Measurements from ENCODE around the gene NPHP4.

NPHP4 gene

DNA sequence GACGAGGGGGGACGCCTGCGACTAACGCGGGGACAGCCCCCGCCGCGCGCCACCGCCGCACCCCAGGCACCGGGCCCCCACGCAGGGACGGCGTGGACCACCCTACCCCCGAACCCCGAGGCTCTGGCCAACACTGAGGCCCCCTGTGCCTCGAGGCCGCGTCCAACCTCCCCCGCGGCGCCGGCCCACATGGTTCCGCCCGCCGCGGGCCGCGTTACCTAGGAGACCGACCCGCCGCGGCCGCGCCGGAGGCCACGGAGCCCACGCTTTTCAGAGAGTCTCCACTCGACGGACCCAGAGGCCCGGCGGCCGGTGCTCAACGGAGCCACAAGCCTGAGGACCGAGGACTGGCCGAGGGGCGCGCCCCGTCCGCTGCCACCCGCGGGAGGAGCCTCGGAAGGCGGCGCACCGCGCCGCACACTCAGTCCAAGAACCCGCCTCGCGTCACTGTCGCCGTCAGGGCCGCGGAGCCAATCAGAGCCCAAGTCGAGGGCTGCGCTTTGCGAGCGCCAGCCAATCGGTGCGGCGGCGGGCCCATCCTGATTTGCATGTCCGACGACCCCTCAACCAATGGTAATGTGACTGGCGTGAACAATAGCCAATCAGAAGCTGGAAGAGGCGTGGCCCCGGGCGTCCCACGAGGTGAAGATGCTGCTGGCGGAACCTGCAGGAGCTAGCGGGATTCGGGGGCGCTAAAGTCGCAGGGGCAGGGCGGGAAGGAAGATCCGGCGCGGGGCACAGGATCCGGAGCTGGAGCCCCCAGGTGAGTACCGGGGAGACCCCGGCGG, at the start of gene NPHP4:
NPHP4 (minus strand) TSS at position 400 of the 788 bp plus-strand sequence. CDS start 6,136 bp downstream, outside the sequence.
- DNase-seq = peak; percentile 100

GRCh38 chr1:6041432-6042062, 49.3 kb upstream of the NPHP4 start:
- DNase-seq = no peak

DNA sequence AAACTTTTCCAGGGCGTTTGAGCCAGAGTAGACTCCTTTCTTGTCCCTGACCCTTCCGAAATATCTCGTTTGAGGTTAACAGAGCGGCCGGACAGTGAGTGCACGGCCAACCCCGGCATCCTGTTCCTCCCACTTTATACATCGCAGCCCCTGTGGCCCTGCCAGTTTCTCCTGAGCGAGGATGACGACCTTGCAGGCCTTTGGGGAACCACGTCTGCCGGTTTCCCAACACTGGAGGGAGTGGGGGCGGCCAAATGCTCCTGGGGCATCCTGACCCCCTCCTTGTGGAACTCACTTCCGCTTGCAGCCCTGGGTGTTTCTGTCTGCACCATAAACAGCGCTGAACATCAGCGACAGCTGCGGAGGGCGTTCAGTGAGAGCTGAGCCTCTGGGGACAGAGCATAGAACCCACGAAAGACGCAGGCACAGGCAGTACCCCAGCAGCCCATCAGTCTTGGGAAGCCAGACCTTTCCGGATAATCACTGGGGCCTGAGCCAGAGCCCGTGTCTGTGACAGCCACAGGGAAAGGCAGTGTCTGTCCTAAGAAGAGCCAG, 48.7 kb upstream of the NPHP4 start:
- DNase-seq = no peak

DNA sequence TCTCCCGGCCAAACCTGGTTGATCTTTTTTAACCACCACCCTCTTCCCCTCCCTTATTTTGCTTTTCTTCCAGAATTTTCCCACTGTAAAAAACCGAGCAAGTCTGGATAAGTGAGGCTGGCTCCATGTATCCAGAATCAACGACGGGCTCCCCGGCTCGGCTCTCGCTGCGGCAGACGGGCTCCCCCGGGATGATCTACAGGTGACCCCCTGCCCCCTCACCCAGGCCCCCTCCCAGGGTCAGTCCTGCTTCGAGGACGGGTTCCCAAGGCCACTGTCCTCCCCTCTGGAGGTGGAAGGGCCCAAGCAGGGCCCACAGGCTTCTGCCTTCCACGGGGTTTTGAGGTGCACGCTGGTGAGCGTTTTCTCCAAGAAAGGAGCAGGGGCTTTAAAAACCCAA, 48.2 kb upstream of the NPHP4 start:
- no peak for DNase-seq

DNA sequence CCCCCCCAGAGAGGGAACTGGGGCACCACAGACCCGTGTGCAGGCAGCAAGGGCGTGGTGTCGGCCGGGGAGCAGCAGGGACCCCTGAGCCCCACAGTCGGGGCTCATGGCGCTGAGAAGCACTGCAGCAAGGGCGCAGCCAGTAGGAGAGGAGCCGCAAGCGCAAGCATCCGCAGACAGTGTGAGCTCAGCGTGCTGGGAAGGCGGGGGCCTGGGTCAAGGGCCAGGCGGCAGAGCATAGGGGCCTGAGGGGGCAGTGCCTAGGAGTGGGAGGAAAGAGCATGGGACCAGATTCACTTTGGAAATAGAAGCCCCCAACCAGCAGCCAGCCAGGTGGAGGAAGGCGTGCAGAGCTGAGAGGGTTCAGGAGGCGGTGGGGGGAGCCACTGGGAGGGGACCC, 46.8 kb upstream of the NPHP4 start:
- DNase-seq = no peak

GRCh38 chr1:6038603-6039002, 46.4 kb upstream of the NPHP4 start:
- DNase-seq = no peak

GRCh38 chr1:6037338-6037762, 45.1 kb upstream of the NPHP4 start:
- DNase-seq = peak; percentile 90

DNA sequence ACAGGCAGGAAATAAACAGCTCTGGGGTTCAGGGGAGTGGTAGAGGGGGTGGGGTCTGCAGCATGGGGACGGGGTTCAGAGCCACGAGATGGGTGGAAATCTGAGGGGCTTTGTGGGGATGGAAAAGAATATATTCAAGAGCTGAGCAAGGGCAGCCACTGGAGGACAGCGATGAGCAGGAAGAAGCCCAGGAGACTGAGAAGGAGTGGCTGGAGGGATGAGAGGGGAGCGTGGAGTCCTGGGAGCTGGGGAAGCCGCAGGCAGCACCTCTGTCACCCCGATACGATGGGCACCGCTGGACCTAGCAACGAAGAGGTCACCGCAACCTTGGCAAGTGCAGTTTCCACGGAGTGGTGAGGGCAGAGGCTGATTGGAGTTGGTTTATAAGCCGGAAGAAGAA, 43.5 kb upstream of the NPHP4 start:
- DNase-seq = no peak

GRCh38 chr1:6035303-6035702, 43.1 kb upstream of the NPHP4 start:
- no peak for DNase-seq

DNA sequence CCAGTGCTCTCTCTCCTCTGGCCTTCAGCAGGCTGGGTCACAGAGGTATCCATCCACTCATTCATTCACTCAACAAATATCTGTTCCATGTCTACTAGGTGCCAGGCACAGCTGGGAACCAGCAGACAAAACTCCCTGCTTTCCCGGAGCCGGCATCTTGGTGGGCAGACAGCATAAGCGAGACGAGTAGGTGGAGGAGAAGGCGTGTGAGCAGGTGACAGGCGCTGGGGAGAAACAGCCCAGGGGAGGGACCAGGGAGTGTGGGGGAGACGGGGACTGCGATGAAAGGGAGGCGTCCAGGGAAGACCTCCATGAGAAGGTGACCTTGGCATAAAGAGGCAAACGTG, 42.5 kb upstream of the NPHP4 start:
- no peak for DNase-seq

GRCh38 chr1:6033986-6034749, 41.9 kb upstream of the NPHP4 start:
- DNase-seq = no peak

DNA sequence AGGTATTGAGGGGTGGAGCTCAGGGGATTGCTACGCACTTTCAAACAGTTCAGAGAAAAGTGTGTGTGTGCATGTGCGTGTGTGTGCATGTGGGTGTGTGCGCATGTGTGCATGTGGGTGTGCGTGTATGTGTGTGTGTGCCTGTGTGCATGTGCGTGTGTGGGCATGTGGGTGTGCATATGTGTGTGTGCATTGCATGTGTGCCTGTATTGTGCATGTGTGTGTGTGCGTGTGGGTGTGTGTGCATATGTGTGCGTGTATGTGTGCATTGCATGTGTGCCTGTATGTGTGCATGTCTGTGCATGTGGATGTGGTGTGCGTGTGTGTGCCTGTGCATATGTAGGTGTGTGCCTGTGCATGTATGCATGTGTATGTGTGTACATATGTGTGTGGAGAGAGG, 40.9 kb upstream of the NPHP4 start:
- DNase-seq = no peak

- DNase-seq = no peak
Observed at GRCh38 chr1:6030547-6031261, 38.5 kb upstream of the NPHP4 start.

DNA sequence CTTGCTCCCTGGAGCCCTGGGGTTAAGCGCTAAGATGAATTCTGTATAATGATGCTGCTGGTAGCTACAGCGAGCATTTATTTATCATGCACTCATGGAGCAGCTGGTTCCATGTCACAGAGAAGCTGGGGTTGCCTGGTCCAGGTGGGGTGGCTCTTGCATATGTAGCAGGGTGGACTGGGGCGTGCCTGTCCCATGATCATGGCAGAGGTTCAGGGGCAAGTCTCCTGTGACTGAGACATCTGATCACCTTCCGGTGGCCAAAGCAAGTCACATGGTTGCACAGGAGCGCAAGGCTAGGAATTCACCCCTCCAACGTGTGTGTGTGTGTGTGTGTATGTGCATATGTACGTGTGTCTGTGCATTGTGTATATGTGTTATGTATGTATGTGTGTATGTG, 37.9 kb upstream of the NPHP4 start:
- no peak for DNase-seq

GRCh38 chr1:6029351-6029750, 37.1 kb upstream of the NPHP4 start:
- DNase-seq = no peak

DNA sequence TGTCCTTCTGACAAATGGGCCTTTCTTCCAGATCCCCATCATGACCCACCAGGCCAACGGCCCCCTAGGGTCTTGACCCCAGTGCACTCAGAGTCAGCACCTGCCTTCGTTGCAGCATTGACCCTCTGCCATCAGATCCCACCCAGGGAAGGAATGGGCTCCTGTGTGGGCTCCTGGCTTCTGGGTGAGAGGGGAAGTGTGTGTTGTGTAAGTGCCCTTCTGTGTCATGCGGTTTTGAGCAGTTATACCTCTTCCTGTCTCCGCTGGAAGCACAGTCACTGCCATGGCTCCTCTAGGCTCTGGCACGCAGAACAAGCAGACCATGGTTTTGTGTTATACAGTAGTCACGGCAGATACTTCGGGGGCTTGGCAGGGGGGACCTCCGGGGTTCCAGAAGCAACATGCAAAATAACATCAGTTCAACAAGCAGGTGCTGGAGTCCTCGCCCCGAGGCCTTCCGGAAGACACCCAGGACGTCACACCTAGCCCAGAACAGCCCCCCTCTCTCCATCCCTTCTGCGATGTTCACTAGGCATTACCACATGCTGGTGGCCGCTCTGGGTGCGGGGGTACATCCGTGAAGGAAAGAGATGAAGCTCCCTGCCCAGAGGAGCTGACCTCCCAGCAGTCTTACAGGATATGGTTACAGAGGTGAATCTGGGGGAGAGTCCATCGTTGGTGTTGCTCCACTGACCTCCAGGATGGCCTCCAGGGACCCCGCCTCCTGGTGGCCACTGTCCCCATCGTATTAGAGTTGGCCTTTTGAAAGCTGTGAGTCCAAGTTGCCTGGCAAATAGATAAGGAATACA, 36.0 kb upstream of the NPHP4 start:
- no peak for DNase-seq

- no peak for DNase-seq
Observed at GRCh38 chr1:6027591-6027990, 35.4 kb upstream of the NPHP4 start.

- DNase-seq = peak; percentile 60
Observed at GRCh38 chr1:6026095-6026809, 34.0 kb upstream of the NPHP4 start.

- no peak for DNase-seq
Observed at GRCh38 chr1:6025269-6026094, 33.3 kb upstream of the NPHP4 start.

DNA sequence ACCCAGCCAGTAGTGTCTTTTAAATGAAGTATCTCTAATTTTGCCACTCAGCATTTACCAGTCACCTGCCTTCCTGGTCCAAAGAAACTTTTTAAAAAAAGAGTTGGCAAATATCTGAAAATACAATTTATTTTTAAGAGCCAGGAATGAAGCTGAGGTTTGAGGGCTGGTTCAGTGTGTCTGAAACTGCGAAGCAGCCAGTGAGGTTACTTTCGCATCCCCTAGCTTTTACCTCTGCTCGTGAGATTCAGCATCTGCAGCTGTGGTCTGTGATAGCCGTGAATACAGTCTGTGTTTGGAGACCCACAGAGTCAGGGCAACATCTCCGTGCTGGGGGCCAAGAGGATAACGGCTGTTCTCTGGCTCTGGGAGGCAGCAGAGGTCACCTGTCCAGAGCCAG, 32.2 kb upstream of the NPHP4 start:
- DNase-seq = no peak
